GM19043 (cell line): ENCODE results near the gene PLA2G1B.
A peak's percentile ranks its signal among the peaks of the same experiment; 100 is the strongest.

Source experiments
- ATAC-seq: cut with Tn5 transposase; IDR thresholded peaks from one replicate; pipeline ENCODE4 v1.9.1; 2021; ENCODE audit warnings: low read depth; ENCODE audit not compliant: unreplicated experiment

PLA2G1B gene

DNA sequence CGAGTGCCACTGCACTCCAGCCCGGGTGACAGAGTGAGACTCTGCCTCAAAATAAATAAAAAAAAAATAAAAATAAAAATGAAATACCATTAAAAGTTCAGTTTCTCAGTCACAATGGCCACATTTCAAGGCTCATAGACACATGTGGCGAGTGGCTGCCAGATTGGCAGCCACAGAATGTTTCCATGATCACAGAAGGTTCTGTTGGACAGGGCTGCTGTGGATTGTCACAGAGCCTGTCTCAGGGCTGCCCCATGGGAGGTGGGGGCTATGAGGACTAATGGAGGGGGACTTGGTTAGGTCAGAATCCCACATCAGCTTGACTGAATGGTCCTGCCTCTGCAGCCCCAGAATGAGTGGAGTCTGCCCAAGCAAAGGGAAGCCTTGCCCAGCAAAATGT, 3.8 kb upstream of the PLA2G1B start:
- ATAC-seq = no peak

- ATAC-seq = no peak
These were observed 649 bp upstream of the PLA2G1B start for GRCh38 chr12:120328228-120328627.

GRCh38 chr12:120324841-120325417, 2.6 kb downstream of the PLA2G1B start:
- ATAC-seq = no peak

GRCh38 chr12:120323772-120324171, 3.8 kb downstream of the PLA2G1B start:
- no peak for ATAC-seq

DNA sequence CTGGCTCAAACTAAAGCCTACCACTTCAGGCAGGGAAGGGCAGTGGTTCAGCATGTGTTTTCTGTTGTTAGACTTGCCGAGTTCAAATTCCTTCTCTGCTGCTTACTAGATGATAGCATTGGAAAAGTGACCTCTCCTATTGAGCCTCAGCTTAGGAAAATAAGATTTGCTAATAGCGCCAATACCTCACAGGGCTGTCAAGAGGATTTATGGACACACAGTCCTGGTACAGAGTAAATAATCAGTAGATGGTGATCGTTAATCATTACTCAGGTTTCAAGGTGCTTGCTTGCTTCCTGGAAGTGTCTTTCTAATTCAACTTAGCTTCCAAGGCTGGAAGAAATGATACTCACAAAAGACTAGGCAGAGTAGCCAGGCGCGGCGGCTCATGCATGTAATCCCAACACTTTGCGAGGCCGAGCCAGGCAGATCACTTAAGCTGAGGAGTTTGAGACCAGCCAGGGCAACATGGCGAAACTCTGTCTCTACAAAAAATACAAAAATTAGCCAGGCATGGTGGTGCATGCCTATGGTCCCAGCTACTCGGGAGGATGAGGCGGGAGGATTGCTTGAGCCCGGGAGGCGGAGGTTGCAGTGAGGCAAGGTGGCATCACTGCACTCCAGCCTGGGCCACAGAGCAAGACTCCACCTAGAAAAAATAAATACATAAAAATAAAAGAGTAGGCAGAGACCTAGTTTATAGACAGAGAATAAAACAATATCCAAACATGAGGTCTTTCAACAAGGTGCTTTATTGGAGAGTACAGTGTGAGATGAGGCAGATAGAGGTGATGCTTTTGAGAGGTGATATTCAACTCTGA, 6.0 kb downstream of the PLA2G1B start:
- ATAC-seq = no peak

DNA sequence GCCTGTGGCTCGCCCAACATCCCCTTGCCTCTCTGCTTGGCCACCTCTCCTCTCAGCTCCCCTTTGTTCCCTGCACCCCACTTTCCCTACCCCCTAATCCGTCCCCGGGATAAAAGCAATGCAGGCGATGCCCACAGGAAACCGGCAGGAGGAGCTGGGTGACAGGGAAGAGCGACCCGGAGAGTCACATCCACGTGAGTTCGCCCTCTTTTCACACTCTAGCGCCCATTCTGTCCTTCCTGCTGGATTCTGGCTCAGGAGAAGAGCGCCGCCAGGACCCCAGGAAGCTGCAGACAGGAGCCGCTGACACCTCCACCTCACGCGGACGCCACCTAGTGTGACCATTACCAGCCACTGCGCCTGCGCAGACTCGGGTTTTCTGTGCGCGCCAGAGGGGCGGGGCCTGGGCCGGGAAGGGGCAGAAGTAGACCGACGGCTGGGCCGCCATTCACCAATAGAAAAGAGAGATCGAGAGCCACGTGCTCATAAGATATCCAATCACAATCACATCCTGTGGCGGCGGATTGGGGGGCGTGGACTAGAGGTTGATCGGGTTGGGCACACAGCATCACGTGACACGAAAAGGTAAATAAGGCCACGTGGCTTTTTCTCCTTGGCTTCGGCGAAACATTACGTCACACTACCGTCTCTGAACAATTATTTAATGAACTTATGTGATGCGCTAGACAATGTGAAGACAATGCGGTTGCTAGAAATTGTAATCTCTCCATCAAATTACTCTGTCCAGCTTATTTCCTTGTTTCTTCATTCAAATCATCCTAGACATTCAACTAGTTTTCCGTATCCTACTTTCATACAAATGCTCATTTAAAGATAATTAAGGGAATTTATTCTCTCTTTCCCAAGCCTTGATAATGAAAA, 10.1 kb downstream of the PLA2G1B start:
- peak; percentile 100 for ATAC-seq

GRCh38 chr12:120316798-120317223, 10.8 kb downstream of the PLA2G1B start:
- ATAC-seq = no peak

DNA sequence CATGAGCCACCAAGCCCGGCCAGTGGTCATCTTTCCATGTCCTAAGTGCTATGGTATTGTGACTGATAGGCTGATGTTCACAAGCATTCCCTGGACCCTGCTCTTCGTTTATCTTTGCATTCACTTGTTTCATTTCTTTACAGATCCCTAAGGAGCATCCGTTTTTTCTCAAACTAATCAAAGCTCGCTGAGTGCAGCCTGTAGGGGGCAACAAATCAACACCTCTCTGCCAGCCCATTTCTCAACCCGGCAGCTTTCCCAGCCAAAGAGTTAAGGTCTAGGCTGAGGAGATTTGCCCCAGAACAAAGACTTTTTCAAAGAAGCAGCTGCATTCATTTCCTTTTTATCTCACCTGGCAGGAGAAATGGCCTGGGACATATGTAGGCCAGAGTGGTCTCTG, 13.4 kb downstream of the PLA2G1B start:
- no peak for ATAC-seq

DNA sequence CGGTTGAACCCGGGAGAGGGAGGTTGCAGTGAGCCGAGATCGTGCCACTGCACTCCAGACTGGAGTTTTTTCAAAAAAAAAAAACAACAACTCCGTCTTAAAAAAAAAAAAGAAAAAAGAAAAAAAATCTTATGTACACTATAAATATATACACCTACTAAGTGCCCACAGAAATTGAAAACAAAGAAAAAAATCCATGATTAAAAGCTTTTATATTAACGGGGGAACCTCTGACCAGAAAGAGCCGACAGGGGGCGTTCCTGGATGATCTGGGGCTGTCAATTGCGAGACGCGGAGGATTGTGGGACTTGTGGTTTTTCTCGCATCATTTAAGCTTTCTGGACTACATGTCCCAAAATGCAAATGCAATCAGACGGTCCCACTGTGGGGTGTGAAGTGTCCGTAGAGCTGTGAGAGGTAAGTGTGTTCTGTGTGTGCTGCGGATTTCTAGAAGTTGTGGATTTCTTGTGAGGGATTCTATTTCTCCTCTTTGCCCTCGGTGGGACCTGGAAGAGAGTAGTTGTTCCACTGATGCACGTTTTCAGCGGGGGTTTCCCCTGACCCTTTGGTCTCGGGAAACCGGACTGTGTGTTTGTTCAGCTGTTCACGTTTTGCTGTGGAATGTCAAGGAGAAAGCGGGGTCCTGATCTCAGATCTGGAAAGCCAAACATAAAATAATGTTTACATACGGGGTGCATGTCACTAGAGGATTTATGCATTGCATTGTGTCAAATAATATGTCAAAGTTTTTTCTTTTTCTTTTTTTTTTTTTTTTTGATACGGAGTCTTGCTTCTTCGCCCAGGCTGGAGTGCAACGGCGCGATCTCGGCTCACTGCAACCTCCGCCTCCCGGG, 25.4 kb downstream of the PLA2G1B start, which contains the start of gene SIRT4:
Gene SIRT4, plus strand, starts transcription at position 360 of the 854 bp plus-strand sequence. CDS start 1,241 bp downstream, outside the sequence.
- ATAC-seq = peak; percentile 99

GRCh38 chr12:120292661-120293531, 34.7 kb downstream of the PLA2G1B start, which contains the start of gene RNU4-1:
Gene RNU4-1, minus strand, starts transcription at chr12:120293237.
- ATAC-seq = peak; percentile 47

GRCh38 chr12:120292411-120292660, 35.2 kb downstream of the PLA2G1B start:
- ATAC-seq = no peak

- no peak for ATAC-seq
These were observed 36.8 kb downstream of the PLA2G1B start for GRCh38 chr12:120290609-120291305.

GRCh38 chr12:120287491-120287890, 40.1 kb downstream of the PLA2G1B start:
- no peak for ATAC-seq

GRCh38 chr12:120286768-120287490, 40.6 kb downstream of the PLA2G1B start:
- no peak for ATAC-seq

DNA sequence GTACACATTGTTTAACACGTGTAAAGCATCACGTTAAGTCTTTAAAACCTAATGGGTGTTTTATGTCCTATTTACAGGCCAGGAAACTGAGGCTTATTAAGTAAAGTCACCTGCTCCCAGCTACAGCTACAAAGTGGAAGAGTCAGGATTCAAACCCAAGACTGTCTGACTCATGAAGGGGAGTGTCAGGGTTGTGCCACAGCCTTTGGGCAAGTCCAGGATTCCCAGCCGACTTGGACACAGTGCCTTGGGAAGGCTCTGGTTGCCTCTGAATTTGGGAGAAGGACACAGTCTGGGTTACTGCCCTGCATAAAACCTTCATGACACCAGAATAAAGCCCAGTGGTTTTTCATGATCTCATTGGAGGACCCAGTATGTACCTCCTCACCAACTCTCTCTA, 43.2 kb downstream of the PLA2G1B start:
- ATAC-seq = no peak

DNA sequence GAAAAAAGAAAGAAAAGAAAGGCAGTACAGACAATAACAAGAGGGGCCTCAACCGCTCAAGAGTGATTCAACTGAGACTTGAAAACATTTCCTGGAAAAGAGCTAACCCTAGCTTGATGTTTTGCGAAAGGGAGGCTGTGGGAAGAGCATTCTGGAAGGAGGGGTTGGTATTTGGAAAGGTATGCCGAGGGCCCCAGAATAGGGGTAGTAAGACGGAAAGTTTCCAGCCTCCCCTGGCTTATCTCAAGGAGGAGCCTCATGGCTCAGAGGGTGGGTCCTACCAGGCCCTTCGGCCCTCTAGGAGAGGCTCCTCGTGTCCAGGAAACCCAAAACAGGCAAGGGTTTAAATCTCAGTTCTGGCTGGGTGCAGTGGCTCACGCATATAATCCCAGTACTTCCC, 44.3 kb downstream of the PLA2G1B start:
- ATAC-seq = no peak

DNA sequence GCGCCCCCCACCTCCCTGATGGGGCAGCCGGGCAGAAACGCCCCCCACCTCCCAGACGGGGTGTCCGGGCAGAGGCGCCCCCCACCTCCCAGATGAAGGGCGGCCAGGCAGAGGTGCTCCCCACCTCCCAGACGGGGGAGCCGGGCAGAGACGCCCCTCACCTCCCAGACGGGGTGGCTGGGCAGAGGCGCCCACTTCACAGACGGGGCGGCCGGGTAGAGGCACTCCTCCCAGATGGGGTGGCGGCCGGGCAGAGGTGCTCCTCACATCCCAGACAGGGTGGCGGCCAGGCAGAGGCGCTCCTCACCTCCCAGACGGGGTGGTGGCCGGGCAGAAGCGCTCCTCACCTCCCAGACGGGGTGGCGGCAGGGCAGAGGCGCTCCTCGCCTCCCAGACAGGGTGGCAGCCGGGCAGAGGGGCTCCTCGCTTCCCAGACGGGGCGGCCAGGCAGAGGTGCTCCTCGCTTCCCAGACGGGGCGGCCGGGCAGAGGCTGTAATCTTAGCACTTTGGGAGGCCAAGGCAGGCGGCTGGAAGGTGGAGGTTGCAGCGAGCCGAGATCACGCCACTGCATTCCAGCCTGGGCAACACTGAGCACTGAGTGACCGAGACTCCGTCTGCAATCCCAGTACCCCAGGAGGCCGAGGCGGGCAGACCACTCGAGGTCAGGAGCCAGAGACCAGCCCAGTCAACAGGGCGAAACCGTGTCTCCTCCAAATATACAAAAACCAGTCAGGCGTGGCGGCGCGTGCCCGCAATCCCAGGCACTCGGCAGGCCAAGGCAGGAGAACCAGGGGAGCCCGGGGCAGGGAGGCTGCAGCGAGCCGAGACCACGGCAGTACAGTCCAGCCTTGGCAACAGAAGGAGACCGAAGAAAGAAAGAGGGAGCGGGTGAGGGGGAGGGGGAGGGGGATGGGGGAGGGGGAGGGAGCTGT, 49.2 kb downstream of the PLA2G1B start:
- no peak for ATAC-seq
